CD4-positive, alpha-beta T cell treated with Interleukin-17A for 1 hour (primary cell): ENCODE measurements around the gene TIGD2.

Experiments
- DNase-seq: peaks from one replicate; pipeline ENCODE4 v3.0.0-alpha.2; 2020

The TIGD2 gene

DNA sequence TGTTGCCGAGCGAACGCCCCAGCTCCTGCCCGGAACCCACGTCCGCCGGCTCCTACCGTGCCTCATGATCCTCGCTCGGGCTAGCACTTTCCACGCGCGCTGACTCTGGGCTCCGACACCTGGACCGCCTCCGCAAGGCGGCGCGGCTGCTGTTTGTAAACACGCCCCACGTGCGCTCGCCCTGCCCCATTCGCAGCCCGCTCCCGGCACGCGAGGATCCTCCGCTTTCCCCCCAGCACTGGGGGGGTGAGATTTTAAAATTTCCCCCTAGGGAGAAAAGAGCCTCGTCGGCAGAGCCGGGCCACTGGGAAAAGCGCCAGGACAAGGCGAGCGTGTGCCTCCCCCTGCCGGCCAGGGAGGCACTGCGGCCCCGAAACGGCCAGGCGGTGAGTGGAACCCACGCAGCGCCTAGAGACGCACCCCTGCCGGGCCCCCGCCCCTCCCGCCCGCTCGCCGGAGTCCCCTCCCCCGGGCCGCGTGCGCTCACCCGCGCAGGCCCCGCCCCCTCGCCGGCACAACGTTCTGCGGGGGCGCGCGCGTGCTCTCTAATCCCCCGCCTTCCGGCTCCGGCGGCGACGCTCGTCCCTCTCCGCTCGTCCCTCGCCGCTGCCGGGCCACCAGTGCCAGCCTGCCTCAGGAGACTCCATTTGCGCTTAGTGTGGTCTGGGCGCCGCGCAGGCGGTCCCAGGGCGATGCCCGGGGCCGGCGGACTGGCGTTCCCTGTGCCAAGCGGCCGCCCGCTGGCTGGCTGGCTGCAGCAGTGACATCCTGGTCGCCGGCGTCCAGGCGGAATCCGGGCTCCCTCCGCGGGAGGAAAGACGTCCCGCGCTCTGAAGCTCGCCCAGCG lies at the start of gene TIGD2:
Gene TIGD2 (plus strand): TSS at position 548 of the 847 bp plus-strand sequence. CDS start 1,442 bp downstream, outside the sequence.
- peak; percentile 88 for DNase-seq

GRCh38 chr4:89064848-89065247 lies 46.5 kb upstream of the TIGD2 start:
- no peak for DNase-seq

DNA sequence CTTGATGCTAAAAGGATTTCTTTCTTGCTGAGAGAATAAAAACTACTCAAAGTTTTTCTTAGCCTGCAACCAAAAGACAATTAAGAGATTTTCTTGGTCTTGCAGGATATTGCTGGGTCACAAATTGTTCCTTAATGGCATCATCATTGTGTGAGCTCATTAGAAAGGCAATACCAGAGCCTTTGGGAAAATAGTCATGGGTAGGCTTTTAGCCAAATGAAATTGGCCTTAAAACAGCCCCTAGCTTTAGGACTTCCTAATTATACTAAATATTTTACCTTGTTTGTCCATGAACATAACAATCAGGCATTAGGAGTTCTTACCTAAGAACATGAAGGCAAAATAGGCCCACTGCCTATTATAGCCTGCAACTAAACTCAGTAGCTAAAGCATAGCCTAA lies 43.9 kb upstream of the TIGD2 start:
- no peak for DNase-seq

- DNase-seq, result no peak
Measured at GRCh38 chr4:89069481-89069880, 41.9 kb upstream of the TIGD2 start.

- DNase-seq, result no peak
Measured at GRCh38 chr4:89070041-89070440, 41.3 kb upstream of the TIGD2 start.

DNA sequence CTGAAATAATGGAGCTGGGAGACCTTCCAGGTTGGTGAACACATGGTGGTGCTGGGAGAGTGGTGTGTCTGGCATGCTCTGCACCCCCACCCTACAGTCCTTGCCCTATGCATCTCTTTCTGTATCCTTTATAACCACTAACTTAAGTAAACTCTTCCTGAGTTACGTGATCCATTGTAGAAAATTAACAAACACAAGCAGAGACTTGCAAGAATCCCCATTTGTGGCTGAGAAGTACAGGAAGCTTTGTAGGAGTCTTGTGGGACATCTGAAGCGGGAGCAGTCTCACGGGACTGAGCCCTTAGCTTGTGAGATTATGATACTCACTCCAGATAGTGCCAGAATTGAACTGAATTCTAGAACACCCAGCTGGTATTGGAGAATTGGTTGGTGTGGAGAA lies 40.0 kb upstream of the TIGD2 start:
- no peak for DNase-seq

DNA sequence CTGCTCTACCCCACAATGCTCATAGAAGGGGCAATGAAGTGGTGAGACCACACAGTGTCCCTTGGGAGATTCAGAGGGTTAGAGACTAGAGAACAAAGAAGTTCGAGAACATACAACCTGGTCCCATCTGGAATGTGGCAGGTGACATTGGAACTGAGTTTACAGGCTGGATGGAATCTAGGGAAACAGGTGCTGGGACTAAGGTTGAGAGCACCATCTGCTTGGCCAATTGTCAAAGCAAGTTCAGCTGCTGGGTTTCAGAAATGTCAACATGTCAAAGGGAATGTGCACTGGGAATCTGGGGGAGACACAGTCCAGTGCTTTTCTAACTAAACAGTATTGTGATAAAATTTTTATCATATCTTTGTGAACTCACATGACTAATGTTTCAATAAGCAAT lies 38.4 kb upstream of the TIGD2 start:
- DNase-seq, result no peak

DNA sequence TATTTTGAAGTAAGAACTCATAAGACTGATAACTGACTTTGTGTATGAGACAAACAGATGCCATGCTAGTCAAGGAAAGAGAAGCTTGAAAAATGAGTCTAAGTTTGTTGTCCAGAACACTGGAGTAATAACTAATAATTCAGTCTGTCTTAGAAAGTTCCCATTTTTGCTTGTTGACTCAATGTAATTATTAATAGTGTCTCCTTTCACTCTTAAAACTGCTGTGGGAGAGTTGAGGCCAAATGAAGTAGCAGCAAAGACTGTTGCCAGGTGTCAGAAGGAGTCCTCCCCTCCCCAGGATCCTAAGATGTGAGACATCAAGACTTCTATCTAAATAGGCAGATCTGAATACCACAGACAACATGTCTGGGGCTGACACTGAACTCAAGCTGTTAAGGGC lies 33.6 kb upstream of the TIGD2 start:
- DNase-seq, result no peak

DNA sequence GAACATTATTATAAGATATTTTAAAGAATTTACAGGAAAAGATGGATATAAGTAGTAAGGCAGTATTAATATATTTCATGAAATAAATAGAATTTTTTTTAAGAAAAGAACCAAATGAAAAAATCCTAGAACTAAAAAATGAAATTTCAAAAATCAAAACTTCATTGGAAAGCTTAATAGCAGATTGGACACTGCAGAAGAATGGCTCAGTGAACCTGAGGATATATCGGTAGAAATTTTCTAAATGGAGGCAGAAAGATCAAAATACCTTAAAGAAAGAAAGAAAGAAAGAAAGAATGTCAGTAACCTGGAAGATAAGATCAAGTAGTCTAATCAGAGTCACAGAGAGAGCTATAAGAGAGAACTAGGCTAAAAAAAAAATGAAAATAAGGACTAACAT lies 33.0 kb upstream of the TIGD2 start:
- no peak for DNase-seq

DNA sequence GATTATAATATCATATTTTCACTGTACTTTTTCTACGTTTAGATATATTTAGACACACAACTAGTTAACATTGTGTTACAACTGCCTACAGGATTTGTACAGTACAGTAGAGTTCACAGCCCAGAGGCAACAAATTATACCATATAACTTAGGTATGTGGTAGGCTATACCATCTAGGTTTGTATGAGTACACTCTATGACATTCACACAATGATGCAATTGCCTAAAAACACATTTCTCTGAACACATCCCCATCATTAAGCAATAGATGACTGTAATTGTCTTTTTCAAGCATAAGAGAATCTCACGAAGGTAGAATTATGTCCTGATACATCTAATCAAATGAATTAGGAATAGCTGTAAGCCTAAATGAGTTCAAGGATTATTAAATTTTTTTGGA lies 12.3 kb upstream of the TIGD2 start:
- no peak for DNase-seq

DNA sequence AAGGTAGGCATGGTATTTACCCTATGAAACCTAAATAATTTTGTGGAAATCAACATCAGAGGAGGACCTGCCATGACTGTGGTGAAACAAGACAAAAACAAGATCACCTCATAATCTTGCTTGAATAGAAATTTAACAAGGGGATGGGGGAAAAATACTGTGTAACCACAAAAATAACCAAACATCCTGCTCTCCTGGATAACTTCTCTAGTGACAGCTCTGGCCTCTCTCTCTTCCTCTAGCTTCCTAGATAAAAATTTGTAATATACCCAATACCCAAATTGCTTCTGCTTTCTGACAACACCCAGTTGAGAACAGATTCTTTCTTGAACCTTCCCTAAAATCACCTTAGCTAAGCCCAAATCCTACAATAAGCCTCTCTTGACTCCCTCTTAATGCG lies 11.9 kb upstream of the TIGD2 start:
- DNase-seq, result no peak

DNA sequence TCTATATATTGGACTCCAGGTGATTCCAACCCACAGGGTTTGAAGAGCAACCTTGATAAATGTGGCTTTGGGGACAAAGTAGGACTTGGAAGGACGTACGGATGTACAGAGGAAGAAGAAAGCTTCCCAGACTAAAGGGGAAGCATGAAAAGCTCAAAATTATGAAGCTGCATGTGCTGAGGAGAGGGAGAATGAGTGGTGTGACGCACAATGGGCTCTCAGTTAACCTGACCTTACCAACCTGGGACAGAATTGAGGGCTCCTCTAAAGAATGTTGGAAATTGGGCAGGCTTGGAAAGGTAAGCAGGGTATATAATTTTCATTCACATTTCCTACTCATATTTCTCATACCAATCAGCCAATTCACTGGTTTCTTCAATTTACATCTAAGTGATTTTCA lies 10.5 kb upstream of the TIGD2 start:
- no peak for DNase-seq

DNA sequence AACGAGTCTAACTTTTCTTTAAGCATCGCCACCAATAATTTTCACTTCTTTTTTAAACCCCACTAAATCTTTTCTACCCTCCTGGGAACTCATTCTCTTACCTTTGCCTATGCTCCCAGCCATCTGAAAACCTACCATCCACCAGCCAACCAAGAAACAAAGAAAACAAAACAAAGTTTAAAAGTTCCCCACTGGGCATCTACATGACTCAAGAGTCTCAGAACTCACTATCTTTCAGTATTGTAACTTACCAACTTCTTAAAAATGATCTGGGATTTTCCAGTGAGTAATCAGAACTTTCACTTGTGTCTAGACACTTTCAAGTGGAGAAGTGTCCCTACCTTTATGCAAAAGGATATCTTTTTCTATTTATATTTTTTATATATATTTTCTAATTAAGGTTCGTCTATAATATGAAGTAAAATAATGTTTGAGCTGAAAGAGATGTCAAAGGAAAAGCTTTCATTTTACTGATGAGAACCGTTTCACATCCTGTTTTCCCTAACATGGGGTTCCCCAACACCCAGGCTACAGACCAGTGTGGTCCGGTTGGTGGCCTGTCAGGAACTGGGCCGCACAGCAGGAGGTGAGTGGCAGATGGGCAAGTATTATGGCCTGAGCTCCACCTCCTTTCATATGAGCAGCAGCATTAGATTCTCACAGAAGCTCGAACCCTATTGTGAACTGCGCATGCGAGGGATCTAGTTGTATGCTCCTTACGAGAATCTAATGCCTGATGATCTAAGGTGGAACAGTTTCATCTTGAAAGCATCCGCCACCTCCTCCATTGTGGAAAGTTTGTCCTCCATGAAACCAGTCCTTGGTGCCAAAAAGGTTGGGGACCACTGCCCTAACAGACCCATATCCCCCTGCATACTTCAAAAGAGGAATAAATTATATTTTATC lies 9.8 kb upstream of the TIGD2 start:
- peak; percentile 16 for DNase-seq

- DNase-seq, result no peak
Measured at GRCh38 chr4:89105726-89106125, 5.6 kb upstream of the TIGD2 start.

DNA sequence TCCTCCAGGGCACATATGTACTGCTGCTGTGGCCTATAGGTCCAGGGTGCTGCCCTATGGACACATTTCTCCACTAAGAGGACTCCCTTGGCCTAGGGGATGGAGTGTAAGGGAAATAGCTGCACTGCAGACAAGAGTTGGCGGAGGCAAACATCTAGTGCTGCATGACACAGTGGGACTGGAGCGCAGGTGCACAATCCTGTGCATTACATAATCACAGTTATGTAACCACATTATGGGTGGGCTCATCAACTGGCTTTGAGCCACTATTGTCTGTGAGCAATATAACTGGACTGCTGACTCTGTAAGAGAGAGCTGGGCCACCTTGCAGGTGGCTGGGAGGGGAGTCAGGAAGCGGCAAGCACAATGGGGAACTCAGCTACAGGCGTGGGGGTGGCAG lies 3.2 kb upstream of the TIGD2 start:
- no peak for DNase-seq

DNA sequence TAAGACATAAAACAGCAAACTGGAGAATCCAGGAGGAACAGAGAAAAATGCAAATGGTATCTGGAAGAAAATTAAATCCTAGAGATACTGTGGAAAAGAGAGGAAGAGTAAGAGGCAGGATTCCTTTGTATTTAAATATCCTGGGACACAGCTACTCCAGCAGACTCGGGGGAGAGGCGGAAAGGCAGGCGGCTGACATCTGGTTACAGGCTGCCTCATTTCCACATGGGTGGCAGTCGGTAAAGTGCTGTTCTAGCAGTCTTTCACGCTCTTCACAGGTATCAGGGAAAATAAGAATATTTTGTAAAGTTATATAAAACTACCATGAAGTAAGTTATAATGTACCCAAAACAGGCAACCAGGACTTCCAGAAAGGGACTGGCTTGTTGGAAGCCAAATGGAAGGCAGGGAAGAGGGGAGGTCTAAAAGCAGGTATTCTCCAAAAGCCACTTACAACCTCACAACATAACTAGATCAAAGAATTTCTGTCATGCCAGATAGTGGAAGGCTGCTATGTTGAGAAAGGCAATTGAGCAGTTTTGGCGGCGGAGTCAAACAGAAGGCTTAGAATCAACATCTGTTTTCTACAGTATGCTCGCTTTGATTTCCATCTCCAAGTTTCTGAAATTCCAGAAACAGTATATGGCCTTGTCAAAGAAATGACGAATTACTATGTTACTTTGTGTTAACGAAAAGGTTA lies 1.3 kb upstream of the TIGD2 start:
- DNase-seq, result peak; percentile 5

DNA sequence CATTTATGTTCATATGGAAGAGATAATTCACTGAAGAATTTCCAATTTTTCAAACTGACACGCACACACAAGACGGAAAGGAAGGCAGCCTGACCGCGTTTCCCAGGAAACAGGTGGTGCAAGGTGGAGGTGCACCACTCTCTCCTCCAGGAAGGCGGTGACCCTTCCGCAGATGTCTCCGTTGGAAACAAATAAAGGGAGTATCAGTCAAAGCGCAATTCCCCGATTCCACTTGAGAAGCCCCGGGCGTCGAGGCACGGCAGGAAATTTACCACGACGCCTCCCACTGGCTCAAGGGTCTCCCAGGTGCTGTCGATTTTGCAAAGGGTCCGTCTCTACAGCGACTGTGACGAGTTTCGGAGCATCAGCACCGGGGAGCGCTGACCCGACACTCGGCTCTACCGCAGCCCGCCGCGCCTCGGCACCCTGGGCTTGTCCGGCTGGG lies 770 bp upstream of the TIGD2 start:
- DNase-seq, result no peak

- DNase-seq, result no peak
Measured at GRCh38 chr4:89111833-89112563, 665 bp downstream of the TIGD2 start.

DNA sequence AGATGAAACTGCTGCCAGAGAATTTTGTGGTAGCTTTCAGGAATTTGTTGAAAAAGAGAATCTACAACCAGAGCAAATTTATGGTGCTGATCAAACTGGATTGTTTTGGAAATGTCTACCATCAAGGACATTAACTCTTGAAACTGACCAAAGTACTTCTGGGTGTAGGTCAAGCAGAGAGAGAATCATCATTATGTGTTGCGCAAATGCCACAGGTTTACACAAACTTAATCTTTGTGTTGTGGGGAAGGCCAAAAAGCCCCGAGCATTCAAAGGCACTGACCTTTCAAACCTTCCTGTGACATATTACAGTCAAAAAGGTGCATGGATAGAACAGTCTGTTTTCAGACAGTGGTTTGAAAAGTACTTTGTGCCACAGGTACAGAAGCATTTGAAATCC lies 2.1 kb downstream of the TIGD2 start:
- DNase-seq, result no peak

DNA sequence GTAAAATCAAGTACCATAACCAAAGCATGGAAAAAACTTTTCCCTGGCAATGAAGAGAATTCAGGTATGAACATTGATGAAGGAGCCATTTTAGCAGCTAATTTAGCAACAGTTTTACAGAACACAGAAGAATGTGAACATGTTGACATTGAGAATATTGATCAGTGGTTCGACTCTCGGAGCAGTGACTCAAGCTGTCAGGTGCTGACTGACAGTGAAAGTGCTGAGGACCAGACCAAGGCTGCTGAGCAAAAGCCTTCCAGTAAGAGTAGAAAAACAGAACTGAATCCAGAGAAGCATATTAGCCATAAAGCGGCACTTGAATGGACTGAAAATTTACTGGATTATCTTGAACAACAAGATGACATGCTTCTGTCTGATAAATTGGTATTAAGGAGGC lies 2.8 kb downstream of the TIGD2 start:
- no peak for DNase-seq

GRCh38 chr4:89117115-89117514 lies 5.8 kb downstream of the TIGD2 start:
- DNase-seq, result no peak

GRCh38 chr4:89119166-89119565 lies 7.8 kb downstream of the TIGD2 start:
- no peak for DNase-seq

- no peak for DNase-seq
Measured at GRCh38 chr4:89119836-89120235, 8.5 kb downstream of the TIGD2 start.
